ENCODE results near the gene RPS6KL1. TPM values are rescaled to one million over a fixed set of nuclear protein-coding genes. Genes with fewer than 3 reads are reported as not detected.

The RPS6KL1 gene
- total RNA-seq, 1 experiment from 2014 or later, result 18.8 TPM

GRCh38 chr14:74920281-74920680 lies 2.8 kb downstream of the RPS6KL1 start:
- Histone ChIP-seq H2BK15ac (ENCODE audit: low read depth, low read length) (no peak overlapping the region), H3K79me2 (ENCODE audit: insufficient read depth, low read length) (no peaks in the 10 kb centered on the region), H3K4me2 (ENCODE audit: insufficient read depth, insufficient read length, low read length) (no peak overlapping the region), H2BK12ac (ENCODE audit: insufficient read length, low read depth, low read length) (no peak overlapping the region), H3K9ac (ENCODE audit: extremely low read depth, insufficient read length, low read length) (no peak overlapping the region), H2BK120ac (ENCODE audit: low read depth, low read length, poor library complexity, severe bottlenecking) (no peak overlapping the region), H2AFZ (ENCODE audit: low read length) (no peak overlapping the region), H2BK5ac (ENCODE audit: insufficient read length, low read length) (no peak overlapping the region), H3K27ac (ENCODE audit: insufficient read length, low read depth, low read length) (no peak overlapping the region), H3K56ac (ENCODE audit: insufficient read length, low read depth, low read length) (no peak overlapping the region), H3K4me1 (ENCODE audit: insufficient read depth, low read length) (no peaks in the 10 kb centered on the region; the same call in 1 of the 2 replicates), H4K8ac (replicated peaks; ENCODE audit: insufficient read length, low read depth, low read length) (no peak overlapping the region), H3K27me3 (ENCODE audit: insufficient read depth, low read length) (no peaks in the 10 kb centered on the region), H4K20me1 (ENCODE audit: control insufficient read depth, insufficient read depth, insufficient read length) (no peaks in the 10 kb centered on the region), H3T11ph (ENCODE audit: low read length) (no peak overlapping the region), H4K91ac (ENCODE audit: insufficient read length, low read depth, low read length) (no peak overlapping the region), H2BK20ac (ENCODE audit: low read depth, low read length, poor library complexity, severe bottlenecking) (no peak overlapping the region), H3K18ac (ENCODE audit: insufficient read length, low read depth, low read length) (no peak overlapping the region), H4K5ac (ENCODE audit: insufficient read length, low read depth, low read length) (no peak overlapping the region), H3K14ac (ENCODE audit: insufficient read depth, low read length) (no peak overlapping the region), H3K79me1 (ENCODE audit: insufficient read depth, low read depth, low read length, poor library complexity, severe bottlenecking) (no peaks in the 10 kb centered on the region), H2AK5ac (ENCODE audit: insufficient read length, low read length) (no peak overlapping the region), H3K9me3 (ENCODE audit: control insufficient read depth, low read depth, low read length) (no peaks in the 10 kb centered on the region), H3K23me2 (ENCODE audit: insufficient read length, low read depth, low read length, poor library complexity, severe bottlenecking) (peaks cover 4% of the 10 kb centered on the region), H3K4ac (ENCODE audit: low read depth, low read length) (no peak overlapping the region), H3K23ac (ENCODE audit: insufficient read length, low read depth, low read length) (no peak overlapping the region)
- WGBS (ENCODE audit: extremely low coverage, insufficient read length, low lambda C conversion rate), result no CpG with 5 or more reads among the region's 4 CpGs
- Mint-ChIP-seq H3K36me3 (ENCODE audit: insufficient read depth in 1 of 3, low read depth in 3 of 3) (peaks cover 0 to 6% (median 0%) of the 10 kb centered on the region in 3 experiments; a peak in 2 of 7 replicates), H3K4me3 (no peak overlapping the region), H3K9me3 (no peaks in the 10 kb centered on the region), H3K27ac (no peak overlapping the region), H3K4me1 (peaks cover 6 to 7% of the 10 kb centered on the region in 2 experiments; a peak in 3 of 4 replicates), H3K27me3 (ENCODE audit: low read depth) (peaks cover 6% of the 10 kb centered on the region)
- DNase-seq, result no peak
- no peak for TF ChIP-seq CTCF (conservative IDR thresholded peaks at IDR 0.05)
